WTC11 (cell line): ENCODE measurements around the gene DDN. TPM values are rescaled to one million over a fixed set of nuclear protein-coding genes. Genes with fewer than 3 reads are reported as not detected.

ENCODE experiments used
- ATAC-seq: fragments of 200-7000 bp; cut with Tn5 transposase; 2 replicates; pipeline ENCODE4 v1.10.0; 2021; ENCODE audit warnings: mild to moderate bottlenecking, moderate library complexity
- CTCF ChIA-PET: fragments of 300-600 bp; sonication (Branson Sonifier 250); formaldehyde crosslinking; loops from one replicate; lab custom pipeline; 2021; ENCODE audit warnings: antibody characterized with exemption; lab: Charles Lee
- POLR2A ChIA-PET: fragments of 350-600 bp; sonication (Branson Sonifier 250); formaldehyde crosslinking; loops from one replicate; lab custom pipeline; 2021; ENCODE audit warnings: antibody characterized with exemption; lab: Charles Lee
- DNase-seq: peaks from one replicate; pipeline ENCODE4 v3.0.0; 2021; ENCODE audit warnings: low spot score
- H3K27ac Mint-ChIP-seq: 2 replicates; pipeline ENCODE4 v1.8.0; 2021; ENCODE audit warnings: mixed read lengths
- H3K27me3 Mint-ChIP-seq: 2 replicates; pipeline ENCODE4 v1.8.0; 2021; ENCODE audit warnings: low read depth, mild to moderate bottlenecking, moderate library complexity, mixed read lengths
- H3K36me3 Mint-ChIP-seq: 2 replicates; pipeline ENCODE4 v1.8.0; 2021; ENCODE audit warnings: mixed read lengths
- H3K4me1 Mint-ChIP-seq: 2 replicates; pipeline ENCODE4 v1.8.0; 2022; ENCODE audit warnings: mixed read lengths
- H3K4me3 Mint-ChIP-seq: 2 replicates; pipeline ENCODE4 v1.8.0; 2021; ENCODE audit warnings: mild to moderate bottlenecking, moderate library complexity, mixed read lengths
- H3K9me3 Mint-ChIP-seq: 2 replicates; pipeline ENCODE4 v1.8.0; 2021; ENCODE audit warnings: mixed read lengths
- AFF4 ChIP-seq: sonication (generic); formaldehyde crosslinking; IDR thresholded peaks from 2 replicates; pipeline ENCODE4 v1.8.1; 2023; ENCODE audit warnings: mild to moderate bottlenecking, missing genetic modification reagents, borderline replicate concordance
- ATF1 ChIP-seq: sonication (generic); formaldehyde crosslinking; IDR thresholded peaks from 2 replicates; pipeline ENCODE4 v1.8.1; 2023; ENCODE audit warnings: mild to moderate bottlenecking, moderate library complexity, missing genetic modification reagents
- CBFB ChIP-seq: sonication (generic); formaldehyde crosslinking; IDR thresholded peaks from 2 replicates; pipeline ENCODE4 v1.8.1; 2022; ENCODE audit warnings: mild to moderate bottlenecking, low read depth, missing genetic modification reagents
- CREM ChIP-seq: sonication (generic); formaldehyde crosslinking; IDR thresholded peaks from 2 replicates; pipeline ENCODE4 v1.8.1; 2022; ENCODE audit warnings: mild to moderate bottlenecking, missing genetic modification reagents, moderate library complexity
- ERG ChIP-seq: fragments of 250-450 bp; sonication (Bioruptor Pico); IDR thresholded peaks from 2 replicates; pipeline ENCODE4 v1.8.0; 2021; ENCODE audit warnings: mild to moderate bottlenecking
- FOXP4 ChIP-seq: sonication (generic); formaldehyde crosslinking; IDR thresholded peaks from 2 replicates; pipeline ENCODE4 v1.8.0; 2022; ENCODE audit warnings: mild to moderate bottlenecking, missing genetic modification reagents
- IRF1 ChIP-seq: sonication (generic); formaldehyde crosslinking; IDR thresholded peaks from 2 replicates; pipeline ENCODE4 v1.8.0; 2023; ENCODE audit warnings: missing genetic modification reagents
- MLX ChIP-seq: sonication (generic); formaldehyde crosslinking; IDR thresholded peaks from 2 replicates; pipeline ENCODE4 v1.8.1; 2023; ENCODE audit warnings: mild to moderate bottlenecking, missing genetic modification reagents, moderate library complexity
- NFE2L1 ChIP-seq: sonication (generic); formaldehyde crosslinking; IDR thresholded peaks from 2 replicates; pipeline ENCODE4 v1.8.1; 2023; ENCODE audit warnings: missing genetic modification reagents
- NR1H2 ChIP-seq: sonication (generic); formaldehyde crosslinking; IDR thresholded peaks from 2 replicates; pipeline ENCODE4 v1.9.0; 2021; ENCODE audit warnings: mild to moderate bottlenecking, moderate library complexity, missing genetic modification reagents
- PRRX2 ChIP-seq: fragments of 250-450 bp; sonication (Bioruptor Pico); IDR thresholded peaks from 2 replicates; pipeline ENCODE4 v1.8.0; 2021; ENCODE audit warnings: mild to moderate bottlenecking
- RORB ChIP-seq: fragments of 250-450 bp; sonication (Bioruptor Pico); IDR thresholded peaks from 2 replicates; pipeline ENCODE4 v1.9.0; 2021; ENCODE audit warnings: mild to moderate bottlenecking
- ZNF416 ChIP-seq: fragments of 250-450 bp; sonication (Bioruptor Pico); IDR thresholded peaks from 2 replicates; pipeline ENCODE4 v1.9.0; 2021; ENCODE audit warnings: mild to moderate bottlenecking, inconsistent platforms
- ZNF423 ChIP-seq: fragments of 250-450 bp; sonication (Bioruptor Pico); IDR thresholded peaks from 2 replicates; pipeline ENCODE4 v2.1.2; 2022; ENCODE audit warnings: mild to moderate bottlenecking, moderate library complexity
- ZSCAN18 ChIP-seq: fragments of 250-450 bp; sonication (Bioruptor Pico); IDR thresholded peaks from 2 replicates; pipeline ENCODE4 v2.1.2; 2022; ENCODE audit warnings: mild to moderate bottlenecking, moderate library complexity
- total RNA-seq: library from RNA; stranded (reverse); gene quantifications from 3 replicates; pipeline ENCODE4 v1.2.3, GENCODE V29; 2021

Gene DDN
- total RNA-seq, 1 experiment from 2014 or later = 0.33 TPM

- no peak for TF ChIP-seq MLX (CRISPR knock-in tag)
- no peak for TF ChIP-seq CBFB (CRISPR knock-in tag)
- no peak for TF ChIP-seq PRRX2 (CRISPR knock-in tag)
- no peak for TF ChIP-seq NR1H2 (CRISPR knock-in tag)
- no peak for TF ChIP-seq ZNF416
- no peak for TF ChIP-seq AFF4 (CRISPR knock-in tag)
- no peak for TF ChIP-seq IRF1 (CRISPR knock-in tag)
- TF ChIP-seq ZNF423 = no peak
- no peak for TF ChIP-seq ATF1 (CRISPR knock-in tag)
- no peak for TF ChIP-seq NFE2L1 (CRISPR knock-in tag)
- no peak for TF ChIP-seq RORB (CRISPR knock-in tag)
- TF ChIP-seq, all 79 proteins: peak for 0
Measured at GRCh38 chr12:48973531-48973930, 25.6 kb downstream of the DDN start (continued).

- no peak overlapping the region for H3K4me3 Mint-ChIP-seq
- H3K9me3 Mint-ChIP-seq = no peaks in the 10 kb centered on the region
- POLR2A ChIA-PET = no interaction called here
- ATAC-seq (no peak), DNase-seq (no peak)
- CTCF ChIA-PET = interaction anchor here (0.6 to 11.0 kb wide), 17 partner anchors 8 to 369 kb away, joined by 3 to 164 read pairs (median 5); partner anchors contain the start of genes ARF3, DDN, FKBP11 and WNT1
- no peak overlapping the region for H3K27ac Mint-ChIP-seq
- no peaks in the 10 kb centered on the region for H3K36me3 Mint-ChIP-seq
- peaks cover 100% of the 10 kb centered on the region for H3K27me3 Mint-ChIP-seq
- peaks cover 38% of the 10 kb centered on the region for H3K4me1 Mint-ChIP-seq
- no peak for TF ChIP-seq ZSCAN18
- TF ChIP-seq FOXP4 = no peak
- TF ChIP-seq CREM (CRISPR knock-in tag) = no peak
- TF ChIP-seq ERG (CRISPR knock-in tag) = no peak
- TF ChIP-seq, all 79 proteins: peak for 0
Measured at GRCh38 chr12:48972952-48973483, 26.2 kb downstream of the DDN start.
